Neural cell (in vitro differentiated cells): Measurements from ENCODE around the gene ALG13. TPM values are rescaled to one million over a fixed set of nuclear protein-coding genes. Genes with fewer than 3 reads are reported as not detected.

Experiments
- H2AFZ ChIP-seq: fragments of 200-600, 300-800 bp; sonication (generic), shearing (Covaris generic); 2 replicates; pipeline ENCODE4 v1.6.0; 2014; ENCODE audit warnings: low read depth, mild to moderate bottlenecking, antibody characterized with exemption, low read length, moderate library complexity
- H3F3A ChIP-seq: fragments of 200-600 bp; shearing (Covaris generic); 2 replicates; pipeline ENCODE4 v1.6.1; 2016; ENCODE audit warnings: mild to moderate bottlenecking, moderate library complexity, mixed read lengths, antibody characterized with exemption, low read length; ENCODE audit not compliant: insufficient read depth, poor library complexity, severe bottlenecking
- H3K27ac ChIP-seq: fragments of 200-600, 300-800 bp; sonication (generic), shearing (Covaris generic); 2 replicates; pipeline ENCODE4 v1.5.1; 2014; ENCODE audit warnings: mild to moderate bottlenecking, low read length, moderate library complexity
- H3K27me3 ChIP-seq: fragments of 300-800, 200-600 bp; sonication (generic), shearing (Covaris generic); 2 replicates; pipeline ENCODE4 v1.6.0; 2014; ENCODE audit warnings: mild to moderate bottlenecking, low read depth, low read length, moderate library complexity; ENCODE audit not compliant: insufficient read depth
- H3K36me3 ChIP-seq: fragments of 300-800, 200-600 bp; sonication (generic), shearing (Covaris generic); 2 replicates; pipeline ENCODE4 v1.5.1; 2014; ENCODE audit warnings: mild to moderate bottlenecking, antibody characterized with exemption, low read length, moderate library complexity; ENCODE audit not compliant: insufficient read depth
- H3K4me2 ChIP-seq: fragments of 300-800, 200-600 bp; sonication (generic), shearing (Covaris generic); 2 replicates; pipeline ENCODE4 v1.6.0; 2014; ENCODE audit warnings: mild to moderate bottlenecking, low read length
- H3K4me3 ChIP-seq: fragments of 300-800, 200-600 bp; sonication (generic), shearing (Covaris generic); 2 replicates; pipeline ENCODE4 v1.5.1; 2014; ENCODE audit warnings: mild to moderate bottlenecking, low read length, moderate library complexity
- H3K79me2 ChIP-seq: fragments of 200-600 bp; shearing (Covaris generic); replicated peaks from 2 replicates; pipeline ENCODE4 v1.6.0; 2014; ENCODE audit warnings: mild to moderate bottlenecking, low read length, moderate library complexity; ENCODE audit not compliant: insufficient read depth
- H3K9ac ChIP-seq: fragments of 300-800, 200-600 bp; sonication (generic), shearing (Covaris generic); 2 replicates; pipeline ENCODE4 v1.6.1; 2016; ENCODE audit warnings: mild to moderate bottlenecking, low read length, mixed read lengths
- H3K9me2 ChIP-seq: fragments of 200-600 bp; shearing (Covaris generic); 2 replicates; pipeline ENCODE4 v1.6.1; 2016; ENCODE audit warnings: mild to moderate bottlenecking, low read length, mixed read lengths; ENCODE audit not compliant: insufficient read depth
- H3K9me3 ChIP-seq: fragments of 200-600, 300-800 bp; sonication (generic), shearing (Covaris generic); 2 replicates; pipeline ENCODE4 v1.6.1; 2016; ENCODE audit warnings: mild to moderate bottlenecking, mixed run types, low read length, moderate library complexity, mixed read lengths
- H4K20me1 ChIP-seq: fragments of 200-600 bp; shearing (Covaris generic); 2 replicates; pipeline ENCODE4 v1.6.1; 2016; ENCODE audit warnings: mild to moderate bottlenecking, mixed run types; ENCODE audit not compliant: insufficient read depth
- EP300 ChIP-seq: fragments of 450-650 bp; conservative IDR thresholded peaks from 2 replicates; pipeline ENCODE4 v1.6.1; 2014; ENCODE audit warnings: antibody characterized with exemption, mild to moderate bottlenecking, moderate library complexity; ENCODE audit not compliant: poor library complexity, severe bottlenecking
- EZH2 ChIP-seq: fragments of 200-600, 300-800 bp; shearing (Covaris generic), sonication (generic); IDR thresholded peaks from 2 replicates; pipeline ENCODE4 v1.6.1; 2014; ENCODE audit warnings: antibody characterized with exemption, low read length, borderline replicate concordance, mild to moderate bottlenecking; ENCODE audit not compliant: insufficient read depth, poor library complexity, severe bottlenecking
- MXI1 ChIP-seq: fragments of 450-650 bp; conservative IDR thresholded peaks from 2 replicates; pipeline ENCODE4 v1.6.1; 2014; ENCODE audit warnings: antibody characterized with exemption, mild to moderate bottlenecking; ENCODE audit not compliant: poor library complexity, severe bottlenecking
- POLR2AphosphoS5 ChIP-seq: IDR thresholded peaks from 2 replicates; pipeline ENCODE4 v1.6.1; 2012
- RAD21 ChIP-seq: fragments of 450-650 bp; conservative IDR thresholded peaks from 2 replicates; pipeline ENCODE4 v1.6.1; 2014; ENCODE audit warnings: antibody characterized with exemption, mild to moderate bottlenecking, moderate library complexity
- SMC3 ChIP-seq: fragments of 450-650 bp; conservative IDR thresholded peaks from 2 replicates; pipeline ENCODE4 v1.6.1; 2014; ENCODE audit warnings: antibody characterized with exemption, mild to moderate bottlenecking, moderate library complexity; ENCODE audit not compliant: poor library complexity
- TAF1 ChIP-seq: IDR thresholded peaks from 2 replicates; pipeline ENCODE4 v1.6.1; 2012; ENCODE audit warnings: low read depth
- polyA plus RNA-seq: library from polyadenylated mRNA; depleted of rRNA; stranded (reverse); fragments of >200 nt; gene quantifications from 2 replicates; pipeline ENCODE4 v1.2.3, GENCODE V29; 2014
- TF ChIP-seq, protein P1 (sequence below): IDR thresholded peaks from 2 replicates; pipeline ENCODE4 v1.6.1; 2012; ENCODE audit warnings: borderline replicate concordance
- TF ChIP-seq, protein P2 (sequence below): fragments of 450-650 bp; IDR thresholded peaks from 2 replicates; pipeline ENCODE4 v1.5.1; 2014; ENCODE audit warnings: antibody characterized with exemption, mild to moderate bottlenecking, moderate library complexity; ENCODE audit not compliant: poor library complexity, severe bottlenecking

The ALG13 gene
- polyA plus RNA-seq, 1 donor from 2014 or later, result 57.9 TPM

DNA sequence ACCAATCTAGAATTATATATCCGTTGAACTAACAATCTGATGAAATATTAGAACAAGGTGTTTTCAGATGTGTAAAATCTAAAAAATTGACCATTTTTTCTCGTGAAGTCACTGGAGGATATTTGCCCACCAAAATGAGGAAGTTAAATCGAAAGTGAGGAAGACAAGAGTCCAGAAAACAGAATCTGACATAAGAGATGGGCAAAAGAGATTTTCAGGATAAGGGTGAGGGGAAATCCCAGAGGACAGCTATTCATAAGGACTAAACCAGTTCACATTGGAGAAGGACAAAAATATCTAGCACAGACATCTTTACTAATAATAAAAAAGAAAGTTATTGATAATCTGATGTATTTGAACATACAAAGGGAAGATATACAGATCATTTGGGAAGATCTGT is 18.7 kb upstream of the ALG13 start:
- Histone ChIP-seq H3K27ac (no peak overlapping the region), H3K9me2 (no peaks in the 10 kb centered on the region), H3K27me3 (no peaks in the 10 kb centered on the region), H3K4me3 (no peak overlapping the region), H3K9ac (no peak overlapping the region), H3K9me3 (no peaks in the 10 kb centered on the region), H2AFZ (no peak overlapping the region), H3K79me2 (no peaks in the 10 kb centered on the region), H3F3A (no peaks in the 10 kb centered on the region), H4K20me1 (no peaks in the 10 kb centered on the region), H3K4me2 (no peak overlapping the region), H3K36me3 (no peaks in the 10 kb centered on the region)
- TF ChIP-seq EZH2 (no peak), POLR2AphosphoS5 (no peak), SMC3 (no peak)
- TF ChIP-seq, protein P1, sequence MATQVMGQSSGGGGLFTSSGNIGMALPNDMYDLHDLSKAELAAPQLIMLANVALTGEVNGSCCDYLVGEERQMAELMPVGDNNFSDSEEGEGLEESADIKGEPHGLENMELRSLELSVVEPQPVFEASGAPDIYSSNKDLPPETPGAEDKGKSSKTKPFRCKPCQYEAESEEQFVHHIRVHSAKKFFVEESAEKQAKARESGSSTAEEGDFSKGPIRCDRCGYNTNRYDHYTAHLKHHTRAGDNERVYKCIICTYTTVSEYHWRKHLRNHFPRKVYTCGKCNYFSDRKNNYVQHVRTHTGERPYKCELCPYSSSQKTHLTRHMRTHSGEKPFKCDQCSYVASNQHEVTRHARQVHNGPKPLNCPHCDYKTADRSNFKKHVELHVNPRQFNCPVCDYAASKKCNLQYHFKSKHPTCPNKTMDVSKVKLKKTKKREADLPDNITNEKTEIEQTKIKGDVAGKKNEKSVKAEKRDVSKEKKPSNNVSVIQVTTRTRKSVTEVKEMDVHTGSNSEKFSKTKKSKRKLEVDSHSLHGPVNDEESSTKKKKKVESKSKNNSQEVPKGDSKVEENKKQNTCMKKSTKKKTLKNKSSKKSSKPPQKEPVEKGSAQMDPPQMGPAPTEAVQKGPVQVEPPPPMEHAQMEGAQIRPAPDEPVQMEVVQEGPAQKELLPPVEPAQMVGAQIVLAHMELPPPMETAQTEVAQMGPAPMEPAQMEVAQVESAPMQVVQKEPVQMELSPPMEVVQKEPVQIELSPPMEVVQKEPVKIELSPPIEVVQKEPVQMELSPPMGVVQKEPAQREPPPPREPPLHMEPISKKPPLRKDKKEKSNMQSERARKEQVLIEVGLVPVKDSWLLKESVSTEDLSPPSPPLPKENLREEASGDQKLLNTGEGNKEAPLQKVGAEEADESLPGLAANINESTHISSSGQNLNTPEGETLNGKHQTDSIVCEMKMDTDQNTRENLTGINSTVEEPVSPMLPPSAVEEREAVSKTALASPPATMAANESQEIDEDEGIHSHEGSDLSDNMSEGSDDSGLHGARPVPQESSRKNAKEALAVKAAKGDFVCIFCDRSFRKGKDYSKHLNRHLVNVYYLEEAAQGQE, result no peak
- TF ChIP-seq, protein P2, sequence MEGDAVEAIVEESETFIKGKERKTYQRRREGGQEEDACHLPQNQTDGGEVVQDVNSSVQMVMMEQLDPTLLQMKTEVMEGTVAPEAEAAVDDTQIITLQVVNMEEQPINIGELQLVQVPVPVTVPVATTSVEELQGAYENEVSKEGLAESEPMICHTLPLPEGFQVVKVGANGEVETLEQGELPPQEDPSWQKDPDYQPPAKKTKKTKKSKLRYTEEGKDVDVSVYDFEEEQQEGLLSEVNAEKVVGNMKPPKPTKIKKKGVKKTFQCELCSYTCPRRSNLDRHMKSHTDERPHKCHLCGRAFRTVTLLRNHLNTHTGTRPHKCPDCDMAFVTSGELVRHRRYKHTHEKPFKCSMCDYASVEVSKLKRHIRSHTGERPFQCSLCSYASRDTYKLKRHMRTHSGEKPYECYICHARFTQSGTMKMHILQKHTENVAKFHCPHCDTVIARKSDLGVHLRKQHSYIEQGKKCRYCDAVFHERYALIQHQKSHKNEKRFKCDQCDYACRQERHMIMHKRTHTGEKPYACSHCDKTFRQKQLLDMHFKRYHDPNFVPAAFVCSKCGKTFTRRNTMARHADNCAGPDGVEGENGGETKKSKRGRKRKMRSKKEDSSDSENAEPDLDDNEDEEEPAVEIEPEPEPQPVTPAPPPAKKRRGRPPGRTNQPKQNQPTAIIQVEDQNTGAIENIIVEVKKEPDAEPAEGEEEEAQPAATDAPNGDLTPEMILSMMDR, result no peak

DNA sequence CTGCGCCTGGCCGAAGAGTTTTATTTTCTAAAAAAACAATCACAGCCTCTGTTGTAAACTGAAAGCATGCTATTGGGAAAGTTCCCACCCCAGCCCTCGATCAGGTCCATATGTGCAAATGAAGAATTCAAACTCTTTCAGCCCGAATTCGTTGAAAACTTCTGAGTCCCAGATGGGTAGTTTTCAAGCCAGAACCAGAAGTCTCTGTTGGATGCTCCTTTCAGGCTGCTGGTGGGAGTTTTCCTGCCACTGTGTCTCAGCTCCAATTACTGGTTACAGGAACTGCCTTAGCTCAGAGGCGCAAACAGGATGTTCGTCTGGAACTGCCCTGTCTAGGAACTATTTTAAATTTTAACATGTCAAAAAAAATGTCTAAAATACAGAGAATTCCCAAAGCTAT is 9.3 kb upstream of the ALG13 start:
- no peaks in the 10 kb centered on the region for H3K9me3 ChIP-seq
- H3K4me3 ChIP-seq, result no peak overlapping the region
- H3K9ac ChIP-seq, result no peak overlapping the region
- H3K27me3 ChIP-seq, result no peaks in the 10 kb centered on the region
- TF ChIP-seq RAD21 (no peak), POLR2AphosphoS5 (no peak), EP300 (no peak), EZH2 (no peak), TAF1 (no peak), SMC3 (no peak), MXI1 (no peak)
- TF ChIP-seq, protein P2, result no peak
- TF ChIP-seq, protein P1, result no peak
- no peaks in the 10 kb centered on the region for H3K79me2 ChIP-seq
- H4K20me1 ChIP-seq, result no peaks in the 10 kb centered on the region
- H3K9me2 ChIP-seq, result no peaks in the 10 kb centered on the region
- no peak overlapping the region for H3K27ac ChIP-seq
- H3F3A ChIP-seq, result no peaks in the 10 kb centered on the region
- H3K4me2 ChIP-seq, result no peak overlapping the region
- H2AFZ ChIP-seq, result no peak overlapping the region
- no peaks in the 10 kb centered on the region for H3K36me3 ChIP-seq
